BE2C (cell line): ENCODE results near the gene PNMA6E.
A peak's percentile ranks its signal among the peaks of the same experiment; 100 is the strongest.

ENCODE experiments used
- DNase-seq: peaks from one replicate; pipeline ENCODE4 v3.0.0-alpha.2; 2020
- H3K27me3 ChIP-seq: fragments of 250-450 bp; sonication (Bioruptor Pico); 2 replicates; pipeline ENCODE4 v1.5.1; 2020; ENCODE audit warnings: mild to moderate bottlenecking
- H3K36me3 ChIP-seq: fragments of 250-450 bp; sonication (Bioruptor Pico); 2 replicates; pipeline ENCODE4 v1.5.1; 2020; ENCODE audit warnings: mild to moderate bottlenecking
- H3K4me1 ChIP-seq: fragments of 250-450 bp; sonication (Bioruptor Pico); 2 replicates; pipeline ENCODE4 v1.5.1; 2020
- H3K4me3 ChIP-seq: 2 replicates; pipeline ENCODE4 v1.5.1; 2011; ENCODE audit warnings: low read depth, low read length
- H3K9me3 ChIP-seq: fragments of 250-450 bp; sonication (Bioruptor Pico); 2 replicates; pipeline ENCODE4 v1.5.1; 2020
- CTCF ChIP-seq: IDR thresholded peaks from 2 replicates; pipeline ENCODE4 v1.5.1; 2012; ENCODE audit warnings: mild to moderate bottlenecking, low read depth, low read length

Gene PNMA6E

GRCh38 chrX:153440556-153441135 is 39.5 kb upstream of the PNMA6E start:
- TF ChIP-seq CTCF, result no peak
- Histone ChIP-seq H3K4me3 (no peak overlapping the region), H3K9me3 (no peaks in the 10 kb centered on the region), H3K36me3 (no peaks in the 10 kb centered on the region), H3K27me3 (no peaks in the 10 kb centered on the region), H3K4me1 (no peaks in the 10 kb centered on the region)
- no peak for DNase-seq

- Histone ChIP-seq H3K36me3 (no peaks in the 10 kb centered on the region), H3K4me1 (no peaks in the 10 kb centered on the region), H3K4me3 (no peak overlapping the region), H3K27me3 (no peaks in the 10 kb centered on the region), H3K9me3 (no peaks in the 10 kb centered on the region)
- TF ChIP-seq CTCF, result no peak
- DNase-seq, result no peak
Observed at GRCh38 chrX:153439977-153440376, 38.8 kb upstream of the PNMA6E start.

GRCh38 chrX:153438532-153438931 is 37.4 kb upstream of the PNMA6E start:
- DNase-seq, result no peak
- Histone ChIP-seq H3K27me3 (no peaks in the 10 kb centered on the region), H3K36me3 (no peaks in the 10 kb centered on the region), H3K4me1 (no peaks in the 10 kb centered on the region), H3K4me3 (no peak overlapping the region), H3K9me3 (no peaks in the 10 kb centered on the region)
- TF ChIP-seq CTCF, result peak; percentile 55

GRCh38 chrX:153435845-153436244 is 34.7 kb upstream of the PNMA6E start:
- TF ChIP-seq CTCF, result no peak
- no peaks in the 10 kb centered on the region for H3K36me3 ChIP-seq
- DNase-seq, result no peak
- H3K27me3 ChIP-seq, result no peaks in the 10 kb centered on the region
- no peaks in the 10 kb centered on the region for H3K4me1 ChIP-seq
- no peaks in the 10 kb centered on the region for H3K9me3 ChIP-seq
- no peak overlapping the region for H3K4me3 ChIP-seq

GRCh38 chrX:153434801-153435200 is 33.7 kb upstream of the PNMA6E start:
- no peaks in the 10 kb centered on the region for H3K4me1 ChIP-seq
- no peaks in the 10 kb centered on the region for H3K9me3 ChIP-seq
- H3K36me3 ChIP-seq, result no peaks in the 10 kb centered on the region
- DNase-seq, result no peak
- no peak overlapping the region for H3K4me3 ChIP-seq
- no peak for TF ChIP-seq CTCF
- no peaks in the 10 kb centered on the region for H3K27me3 ChIP-seq

- Histone ChIP-seq H3K4me3 (no peak overlapping the region), H3K36me3 (no peaks in the 10 kb centered on the region), H3K9me3 (no peaks in the 10 kb centered on the region), H3K4me1 (no peaks in the 10 kb centered on the region), H3K27me3 (no peaks in the 10 kb centered on the region)
- no peak for DNase-seq
- TF ChIP-seq CTCF, result no peak
Observed at GRCh38 chrX:153433781-153434285, 32.7 kb upstream of the PNMA6E start.
